ENCODE data around the gene SLC16A13.

- TF ChIP-seq POLR2AphosphoS5 (IDR thresholded peaks at IDR 0.05; ENCODE audit: insufficient read depth, low read depth, low read length) (no peak), CTCF (IDR thresholded peaks at IDR 0.05; ENCODE audit: extremely low read depth in 1 of 2, insufficient read depth in 1 of 2, low read depth in 1 of 2, low read length in 2 of 2) (no peak), JUN (IDR thresholded peaks at IDR 0.05; ENCODE audit: borderline replicate concordance, insufficient read depth, insufficient read length, low read depth) (no peak), MYC (IDR thresholded peaks at IDR 0.05; ENCODE audit: low read depth, low read length) (no peak)
These were observed 18.7 kb upstream of the SLC16A13 start for GRCh38 chr17:7016886-7017826.
